Activated CD4-positive, alpha-beta T cell treated with anti-CD3 and anti-CD28 coated beads, Interleukin-2, amount 10 ng/mL, durations not matched to agents 24 days and 14 days (primary cell): ENCODE measurements around the gene TDRD5. TPM values are rescaled to one million over a fixed set of nuclear protein-coding genes. Genes with fewer than 3 reads are reported as not detected.
A peak's percentile ranks its signal among the peaks of the same experiment; 100 is the strongest.

Source experiments
- DNase-seq: peaks from one replicate; pipeline ENCODE4 v3.0.0; 2022
- H3K27ac Mint-ChIP-seq: one replicate; pipeline ENCODE4 v1.8.0; 2022; ENCODE audit warnings: mild to moderate bottlenecking, mixed read lengths
- H3K27me3 Mint-ChIP-seq: one replicate; pipeline ENCODE4 v1.8.0; 2022; ENCODE audit warnings: mixed read lengths
- H3K36me3 Mint-ChIP-seq: one replicate; pipeline ENCODE4 v1.8.0; 2022; ENCODE audit warnings: low read depth, mild to moderate bottlenecking, mixed read lengths
- H3K4me1 Mint-ChIP-seq: one replicate; pipeline ENCODE4 v1.8.0; 2021; ENCODE audit warnings: mixed read lengths
- H3K4me3 Mint-ChIP-seq: one replicate; pipeline ENCODE4 v1.8.0; 2022; ENCODE audit warnings: mild to moderate bottlenecking, moderate library complexity, mixed read lengths
- H3K9me3 Mint-ChIP-seq: one replicate; pipeline ENCODE4 v1.8.0; 2021; ENCODE audit warnings: mixed read lengths
- intact Hi-C: fragments of 100-400 bp; cut with micrococcal nuclease; formaldehyde crosslinking; loops from one replicate; pipeline ENCODE4 v1.15.1; 2023
- total RNA-seq: library from RNA; stranded (reverse); gene quantifications from 2 replicates; pipeline ENCODE4 v1.2.3, GENCODE V29; 2022

Gene TDRD5
- total RNA-seq, 1 donor from 2014 or later = not detected

- no peaks in the 10 kb centered on the region for H3K9me3 Mint-ChIP-seq
- H3K4me1 Mint-ChIP-seq = no peaks in the 10 kb centered on the region
- H3K27ac Mint-ChIP-seq = no peak overlapping the region
- DNase-seq = no peak
- H3K4me3 Mint-ChIP-seq = no peak overlapping the region
- H3K27me3 Mint-ChIP-seq = peaks cover 41% of the 10 kb centered on the region
- intact Hi-C loops = no loop called here
- no peaks in the 10 kb centered on the region for H3K36me3 Mint-ChIP-seq
Observed at GRCh38 chr1:179587336-179587735, 4.3 kb upstream of the TDRD5 start.

GRCh38 chr1:179588425-179589024 lies 3.1 kb upstream of the TDRD5 start:
- Mint-ChIP-seq H3K4me1 (no peaks in the 10 kb centered on the region), H3K9me3 (no peaks in the 10 kb centered on the region), H3K36me3 (no peaks in the 10 kb centered on the region), H3K4me3 (no peak overlapping the region), H3K27ac (no peak overlapping the region), H3K27me3 (peaks cover 47% of the 10 kb centered on the region)
- intact Hi-C loops = no loop called here
- no peak for DNase-seq

GRCh38 chr1:179589509-179589908 lies 2.1 kb upstream of the TDRD5 start:
- H3K9me3 Mint-ChIP-seq = no peaks in the 10 kb centered on the region
- no peak for DNase-seq
- no peak overlapping the region for H3K27ac Mint-ChIP-seq
- intact Hi-C loops = no loop called here
- peaks cover 45% of the 10 kb centered on the region for H3K27me3 Mint-ChIP-seq
- H3K4me1 Mint-ChIP-seq = no peaks in the 10 kb centered on the region
- H3K4me3 Mint-ChIP-seq = no peak overlapping the region
- no peaks in the 10 kb centered on the region for H3K36me3 Mint-ChIP-seq

GRCh38 chr1:179590671-179591070 lies 961 bp upstream of the TDRD5 start:
- no peak overlapping the region for H3K27ac Mint-ChIP-seq
- H3K4me1 Mint-ChIP-seq = no peaks in the 10 kb centered on the region
- H3K36me3 Mint-ChIP-seq = no peaks in the 10 kb centered on the region
- no peak for DNase-seq
- no peak overlapping the region for H3K4me3 Mint-ChIP-seq
- H3K9me3 Mint-ChIP-seq = no peaks in the 10 kb centered on the region
- intact Hi-C loops = no loop called here
- H3K27me3 Mint-ChIP-seq = peaks cover 41% of the 10 kb centered on the region

- H3K9me3 Mint-ChIP-seq = no peaks in the 10 kb centered on the region
- intact Hi-C loops = no loop called here
- no peak overlapping the region for H3K27ac Mint-ChIP-seq
- H3K4me3 Mint-ChIP-seq = no peak overlapping the region
- H3K27me3 Mint-ChIP-seq = peaks cover 38% of the 10 kb centered on the region
- no peak for DNase-seq
- H3K4me1 Mint-ChIP-seq = no peaks in the 10 kb centered on the region
- no peaks in the 10 kb centered on the region for H3K36me3 Mint-ChIP-seq
Observed at GRCh38 chr1:179591253-179591591, 410 bp upstream of the TDRD5 start.

GRCh38 chr1:179598631-179599030 lies 7.0 kb downstream of the TDRD5 start:
- H3K4me1 Mint-ChIP-seq = no peaks in the 10 kb centered on the region
- H3K27me3 Mint-ChIP-seq = peaks cover 18% of the 10 kb centered on the region
- H3K27ac Mint-ChIP-seq = no peak overlapping the region
- intact Hi-C loops = no loop called here
- no peak for DNase-seq
- no peak overlapping the region for H3K4me3 Mint-ChIP-seq
- H3K9me3 Mint-ChIP-seq = no peaks in the 10 kb centered on the region
- no peaks in the 10 kb centered on the region for H3K36me3 Mint-ChIP-seq

GRCh38 chr1:179599623-179600249 lies 8.1 kb downstream of the TDRD5 start:
- peaks cover 19% of the 10 kb centered on the region for H3K27me3 Mint-ChIP-seq
- intact Hi-C loops = no loop called here
- H3K4me3 Mint-ChIP-seq = no peak overlapping the region
- no peaks in the 10 kb centered on the region for H3K36me3 Mint-ChIP-seq
- no peaks in the 10 kb centered on the region for H3K4me1 Mint-ChIP-seq
- no peaks in the 10 kb centered on the region for H3K9me3 Mint-ChIP-seq
- DNase-seq = peak; percentile 59
- no peak overlapping the region for H3K27ac Mint-ChIP-seq

GRCh38 chr1:179601093-179601492 lies 9.5 kb downstream of the TDRD5 start:
- H3K9me3 Mint-ChIP-seq = no peaks in the 10 kb centered on the region
- H3K27ac Mint-ChIP-seq = no peak overlapping the region
- DNase-seq = no peak
- no peaks in the 10 kb centered on the region for H3K36me3 Mint-ChIP-seq
- peaks cover 17% of the 10 kb centered on the region for H3K27me3 Mint-ChIP-seq
- no peaks in the 10 kb centered on the region for H3K4me1 Mint-ChIP-seq
- intact Hi-C loops = no loop called here
- no peak overlapping the region for H3K4me3 Mint-ChIP-seq

- intact Hi-C loops = no loop called here
- Mint-ChIP-seq H3K4me1 (no peaks in the 10 kb centered on the region), H3K4me3 (no peak overlapping the region), H3K27me3 (peaks cover 2% of the 10 kb centered on the region), H3K9me3 (no peaks in the 10 kb centered on the region), H3K36me3 (no peaks in the 10 kb centered on the region), H3K27ac (no peak overlapping the region)
- no peak for DNase-seq
Observed at GRCh38 chr1:179612361-179612760, 20.7 kb downstream of the TDRD5 start.

GRCh38 chr1:179630719-179631118 lies 39.1 kb downstream of the TDRD5 start:
- Mint-ChIP-seq H3K4me1 (no peaks in the 10 kb centered on the region), H3K27me3 (peaks cover 10% of the 10 kb centered on the region), H3K4me3 (no peak overlapping the region), H3K9me3 (no peaks in the 10 kb centered on the region), H3K36me3 (no peaks in the 10 kb centered on the region), H3K27ac (no peak overlapping the region)
- DNase-seq = no peak
- intact Hi-C loops = no loop called here

GRCh38 chr1:179632868-179633267 lies 41.2 kb downstream of the TDRD5 start:
- peaks cover 10% of the 10 kb centered on the region for H3K27me3 Mint-ChIP-seq

GRCh38 chr1:179637211-179637860 lies 45.7 kb downstream of the TDRD5 start:
- Mint-ChIP-seq H3K4me1 (no peaks in the 10 kb centered on the region), H3K27ac (no peak overlapping the region), H3K36me3 (no peaks in the 10 kb centered on the region), H3K4me3 (no peak overlapping the region), H3K9me3 (no peaks in the 10 kb centered on the region), H3K27me3 (peaks cover 4% of the 10 kb centered on the region)
- DNase-seq = no peak
- intact Hi-C loops = no loop called here

More at GRCh38 chr1:179632868-179633267, 41.2 kb downstream of the TDRD5 start:
- no peak for DNase-seq
- no peak overlapping the region for H3K4me3 Mint-ChIP-seq
- no peaks in the 10 kb centered on the region for H3K4me1 Mint-ChIP-seq
- intact Hi-C loops = no loop called here
- H3K36me3 Mint-ChIP-seq = no peaks in the 10 kb centered on the region
- H3K9me3 Mint-ChIP-seq = no peaks in the 10 kb centered on the region
- H3K27ac Mint-ChIP-seq = no peak overlapping the region

- intact Hi-C loops = no loop called here
Observed at GRCh38 chr1:179661018-179661417, 69.4 kb downstream of the TDRD5 start.

GRCh38 chr1:179663810-179664209 lies 72.2 kb downstream of the TDRD5 start:
- Mint-ChIP-seq H3K27me3 (peaks cover 6% of the 10 kb centered on the region), H3K4me3 (no peak overlapping the region), H3K4me1 (peaks cover 2% of the 10 kb centered on the region), H3K36me3 (no peaks in the 10 kb centered on the region), H3K27ac (no peak overlapping the region), H3K9me3 (no peaks in the 10 kb centered on the region)
- no peak for DNase-seq
- intact Hi-C loops = no loop called here

More at GRCh38 chr1:179661018-179661417, 69.4 kb downstream of the TDRD5 start:
- H3K4me1 Mint-ChIP-seq = peaks cover 2% of the 10 kb centered on the region
- no peak overlapping the region for H3K4me3 Mint-ChIP-seq
- H3K27me3 Mint-ChIP-seq = peaks cover 6% of the 10 kb centered on the region
- no peaks in the 10 kb centered on the region for H3K36me3 Mint-ChIP-seq
- no peaks in the 10 kb centered on the region for H3K9me3 Mint-ChIP-seq
- no peak overlapping the region for H3K27ac Mint-ChIP-seq
- no peak for DNase-seq
